HK-2 (cell line): Measurements from ENCODE around the gene OPA3.

Experiments used
- DNase-seq: peaks from one replicate; pipeline ENCODE4 v3.0.0-alpha.2; 2018; ENCODE audit not compliant: unreplicated experiment

OPA3 gene

DNA sequence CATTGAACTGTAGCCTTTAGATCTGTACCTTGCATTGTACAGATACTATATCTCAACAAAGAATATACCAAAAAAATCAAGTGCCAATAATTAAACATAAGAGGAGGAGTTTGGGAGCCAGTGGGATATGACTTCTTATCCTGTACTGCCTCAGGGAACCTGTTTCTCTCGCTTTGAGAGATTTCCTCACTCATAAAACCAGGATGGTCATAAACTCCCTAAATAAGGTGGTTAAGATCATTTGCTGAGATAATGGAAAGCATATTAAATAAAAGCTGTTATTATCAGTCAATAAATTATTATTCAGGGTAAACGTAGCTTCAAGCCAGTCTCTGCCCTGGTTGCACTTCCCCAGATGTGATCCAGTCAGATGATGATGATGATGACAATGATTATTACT is 17.0 kb downstream of the OPA3 start:
- DNase-seq: no peak

DNA sequence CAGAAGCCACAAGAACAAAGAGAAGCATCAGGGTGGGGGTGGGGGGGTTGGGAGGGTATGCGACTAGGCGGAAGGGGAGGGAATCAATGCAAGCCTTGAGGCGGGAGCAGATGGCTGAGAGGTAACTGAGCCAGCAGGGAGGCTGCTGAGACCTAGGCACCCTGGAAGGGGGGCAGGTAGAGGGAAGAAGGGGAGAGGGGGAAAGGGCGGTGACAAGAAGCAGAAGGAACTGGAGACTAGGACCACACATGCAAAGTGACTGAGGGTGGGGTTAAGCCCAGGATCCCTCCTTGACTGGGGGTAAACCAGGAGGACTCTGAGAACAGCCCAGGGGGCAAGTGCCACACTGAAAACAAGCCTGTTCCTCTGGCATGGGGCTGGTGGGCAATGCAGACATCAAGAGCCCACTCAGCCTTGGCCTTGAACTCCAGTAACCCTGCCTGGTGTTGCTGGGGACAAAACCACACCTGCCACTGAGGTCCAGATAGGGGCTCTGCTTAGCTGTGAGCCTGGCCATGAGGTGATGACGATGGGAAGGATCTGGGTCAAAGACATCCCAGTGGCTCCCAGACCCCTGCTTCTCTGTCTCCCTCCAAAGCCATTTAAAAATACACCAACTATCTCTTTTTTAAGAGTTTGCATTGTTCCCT is 20.3 kb downstream of the OPA3 start:
- DNase-seq: no peak

DNA sequence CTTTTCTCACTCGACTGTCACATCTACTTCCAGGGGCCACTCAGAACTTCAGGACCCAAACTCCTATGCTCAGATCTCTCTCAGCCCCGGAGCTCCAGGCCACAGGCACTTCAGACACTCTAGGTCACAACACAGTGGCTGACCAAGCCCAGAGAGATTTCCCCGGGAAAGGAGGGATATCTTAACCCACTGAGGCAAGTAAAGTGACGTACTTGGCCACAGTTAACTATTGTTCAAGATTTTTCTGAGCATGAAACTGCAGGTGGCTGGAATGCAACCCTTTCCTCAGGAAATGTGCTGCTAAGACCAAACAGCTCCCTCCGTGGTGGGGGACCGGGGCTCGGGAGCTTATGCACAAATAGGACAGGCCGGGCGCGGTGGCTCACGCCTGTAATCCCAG is 23.9 kb downstream of the OPA3 start:
- DNase-seq: no peak

DNA sequence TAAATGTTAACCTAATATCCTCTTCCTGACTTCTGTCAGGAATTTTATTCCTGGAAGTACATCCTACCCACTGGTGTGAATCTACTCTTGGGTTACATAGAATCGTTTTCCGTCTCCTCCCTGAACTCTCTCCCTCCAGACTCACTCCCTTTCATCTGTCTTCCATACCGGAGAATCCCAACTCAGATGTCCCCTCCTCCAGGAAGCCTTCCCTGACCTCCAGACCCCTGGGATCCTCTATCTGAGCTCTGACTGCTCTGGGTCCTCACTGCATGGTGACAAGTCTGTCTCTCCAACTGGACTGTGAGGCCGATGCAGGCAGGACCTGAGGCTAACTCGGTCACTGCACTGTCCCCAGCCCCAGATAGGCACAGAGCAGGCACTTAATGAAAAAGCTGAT is 24.6 kb downstream of the OPA3 start:
- DNase-seq: no peak

GRCh38 chr19:45558399-45558878 is 26.2 kb downstream of the OPA3 start:
- no peak for DNase-seq

DNA sequence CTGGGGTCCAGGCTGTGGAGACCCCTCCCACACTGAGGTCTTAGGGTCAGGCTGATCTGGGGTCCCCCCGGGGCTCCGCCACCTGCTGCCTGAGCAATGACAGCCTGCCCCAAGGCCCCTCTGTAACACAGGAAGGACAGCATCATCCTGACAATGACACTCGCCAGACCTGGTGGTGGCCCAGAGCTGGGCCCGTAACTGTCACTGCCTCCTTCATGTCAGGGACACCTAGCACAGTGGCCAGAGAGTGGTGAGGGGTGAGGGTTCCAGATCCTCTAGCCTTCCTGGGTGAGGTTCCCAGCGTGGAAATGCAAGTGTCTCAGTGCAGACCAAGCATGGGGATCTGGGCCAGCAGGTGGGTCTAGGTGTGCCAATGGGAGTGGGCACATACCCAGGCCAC is 27.8 kb downstream of the OPA3 start:
- no peak for DNase-seq

- no peak for DNase-seq
Observed at GRCh38 chr19:45554481-45554880, 30.1 kb downstream of the OPA3 start.

DNA sequence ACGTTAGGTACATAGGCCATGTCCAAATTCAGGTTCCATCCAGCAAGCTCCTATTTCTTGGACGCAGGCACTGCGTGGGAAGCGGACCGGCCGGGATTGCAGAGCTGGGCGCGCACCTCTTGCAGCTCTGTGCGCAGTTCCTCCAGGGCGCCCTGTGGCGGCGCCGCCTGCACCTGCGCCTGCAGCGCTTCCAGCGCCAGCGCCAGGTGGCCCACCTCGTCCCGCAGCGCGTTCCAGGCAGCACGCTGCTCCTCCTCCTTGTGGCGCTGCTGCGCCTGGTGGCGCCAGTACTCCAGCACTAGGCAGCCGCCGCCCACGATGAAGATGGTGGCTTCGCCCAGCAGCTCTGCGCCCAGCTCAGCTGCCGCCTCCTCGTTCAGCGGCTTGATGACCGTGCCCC is 31.1 kb downstream of the OPA3 start:
- no peak for DNase-seq

DNA sequence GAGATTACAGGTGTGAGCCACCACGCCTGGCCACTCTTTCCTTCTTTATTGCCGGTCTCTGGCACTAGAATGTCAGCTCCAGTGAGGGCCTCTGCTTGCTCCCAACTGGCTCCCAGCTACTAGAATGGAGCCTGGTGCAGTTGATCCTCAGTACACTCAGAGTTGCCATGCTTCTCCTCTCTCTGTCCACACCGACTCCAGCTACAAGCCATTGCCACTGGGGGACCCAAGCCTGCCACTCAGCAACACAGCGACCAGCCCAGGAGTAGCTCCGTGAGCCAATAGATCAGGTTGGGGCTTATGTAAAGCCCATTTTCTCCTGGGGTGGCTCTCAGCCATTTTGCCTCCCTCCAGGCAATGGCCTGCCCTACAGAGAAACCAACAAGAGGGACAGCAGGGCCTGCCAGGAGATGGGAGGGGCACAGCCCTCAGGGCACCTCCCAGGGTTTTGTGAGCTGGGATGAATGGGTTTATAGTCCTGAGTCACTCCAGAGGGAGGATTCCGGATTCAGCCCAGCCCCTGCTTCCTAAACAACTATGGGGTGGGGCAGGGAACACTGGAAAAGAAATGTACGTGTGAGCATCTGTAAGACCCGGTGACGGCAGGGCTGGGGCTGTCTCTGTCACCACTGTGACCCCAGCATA is 36.5 kb downstream of the OPA3 start:
- DNase-seq: no peak

DNA sequence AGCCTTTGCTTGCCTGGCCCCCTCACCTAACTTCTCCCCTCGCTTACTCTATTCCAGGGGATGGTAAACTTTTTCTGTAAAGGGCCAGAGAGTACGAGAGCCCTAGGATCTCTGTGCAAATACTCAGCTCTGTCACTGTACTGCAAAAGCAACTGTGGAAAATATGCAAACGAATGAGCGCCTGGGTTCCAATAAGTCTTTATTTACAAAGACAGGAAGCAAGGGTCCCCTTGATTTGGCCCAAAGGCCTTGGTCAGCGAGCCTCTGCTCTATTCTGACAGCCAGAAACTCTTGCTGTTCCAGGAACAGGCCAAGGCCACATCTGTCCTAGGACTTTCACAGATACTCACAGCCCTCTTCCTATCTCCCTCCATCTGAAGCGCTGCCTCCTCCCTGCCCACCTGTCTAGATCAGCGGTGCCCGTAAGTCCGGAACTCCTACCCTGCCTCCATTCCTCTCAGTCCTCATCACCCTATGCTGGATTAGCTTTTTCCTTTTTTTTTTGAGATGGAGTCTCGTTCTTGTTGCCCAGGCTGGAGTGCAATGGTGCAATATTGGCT is 37.3 kb downstream of the OPA3 start:
- no peak for DNase-seq

- no peak for DNase-seq
Observed at GRCh38 chr19:45542234-45542668, 42.4 kb downstream of the OPA3 start.

- no peak for DNase-seq
Observed at GRCh38 chr19:45539459-45539858, 45.1 kb downstream of the OPA3 start.

GRCh38 chr19:45531349-45531748 is 53.3 kb downstream of the OPA3 start:
- no peak for DNase-seq

DNA sequence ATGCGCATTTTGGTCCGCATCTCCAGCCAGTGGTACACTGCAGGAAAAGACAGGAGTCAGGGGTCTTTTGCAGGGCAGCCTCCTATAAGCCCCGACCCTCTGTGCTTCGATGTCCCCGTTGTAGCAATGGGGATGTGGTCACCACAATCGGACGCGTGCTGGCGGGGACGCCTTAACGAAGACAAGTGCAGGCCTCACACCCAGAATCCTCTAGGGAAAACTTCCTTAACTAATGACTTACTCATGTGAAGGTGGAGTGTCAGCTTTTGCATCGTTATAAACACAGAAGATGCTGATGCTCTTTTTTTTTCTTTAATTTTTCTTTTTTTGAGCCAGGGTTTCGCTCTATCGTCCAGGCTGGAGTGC is 55.2 kb downstream of the OPA3 start:
- no peak for DNase-seq

GRCh38 chr19:45528744-45529419 is 55.7 kb downstream of the OPA3 start:
- no peak for DNase-seq

DNA sequence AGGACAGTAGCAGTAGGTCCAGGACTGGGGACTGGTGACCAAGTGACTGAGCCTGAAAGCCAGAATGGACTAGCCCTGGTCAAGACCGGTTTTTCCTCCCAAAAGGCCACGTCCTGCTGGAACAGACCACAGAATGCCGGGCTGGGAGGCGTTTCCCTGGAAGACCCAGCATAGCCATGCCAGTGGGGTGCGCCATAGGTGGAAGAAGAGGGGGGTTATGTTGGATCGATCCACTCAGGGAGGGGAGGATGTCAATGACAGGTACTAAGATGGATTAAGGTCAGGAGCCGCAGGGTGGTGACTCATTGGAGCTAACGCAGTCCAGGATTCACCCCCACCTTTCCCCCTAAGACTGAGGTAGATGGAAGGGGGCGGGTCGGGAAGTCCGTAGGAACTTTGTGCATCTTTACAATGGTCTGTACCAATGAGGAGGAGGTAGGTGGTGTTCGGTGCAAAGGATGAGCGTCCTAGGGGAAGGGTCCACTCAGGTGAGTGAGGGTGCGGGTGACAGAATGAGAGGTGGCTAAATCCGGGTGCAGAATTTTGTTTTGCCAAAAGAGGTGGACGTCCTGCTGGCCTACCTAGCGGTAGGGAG is 56.4 kb downstream of the OPA3 start:
- peak; percentile 77 for DNase-seq

GRCh38 chr19:45527731-45528130 is 56.9 kb downstream of the OPA3 start:
- DNase-seq: no peak

- DNase-seq: no peak
Observed at GRCh38 chr19:45526971-45527370, 57.6 kb downstream of the OPA3 start.

GRCh38 chr19:45526143-45526542 is 58.5 kb downstream of the OPA3 start:
- DNase-seq: peak; percentile 56

GRCh38 chr19:45524575-45525129 is 60.0 kb downstream of the OPA3 start:
- DNase-seq: no peak

- DNase-seq: peak; percentile 78
Observed at GRCh38 chr19:45523642-45524256, 60.9 kb downstream of the OPA3 start.
